ENCODE results near the gene BMPER. TPM values are rescaled to one million over a fixed set of nuclear protein-coding genes. Genes with fewer than 3 reads are reported as not detected.

The BMPER gene
- total RNA-seq, 1 donor from 2014 or later = 10.2 TPM

DNA sequence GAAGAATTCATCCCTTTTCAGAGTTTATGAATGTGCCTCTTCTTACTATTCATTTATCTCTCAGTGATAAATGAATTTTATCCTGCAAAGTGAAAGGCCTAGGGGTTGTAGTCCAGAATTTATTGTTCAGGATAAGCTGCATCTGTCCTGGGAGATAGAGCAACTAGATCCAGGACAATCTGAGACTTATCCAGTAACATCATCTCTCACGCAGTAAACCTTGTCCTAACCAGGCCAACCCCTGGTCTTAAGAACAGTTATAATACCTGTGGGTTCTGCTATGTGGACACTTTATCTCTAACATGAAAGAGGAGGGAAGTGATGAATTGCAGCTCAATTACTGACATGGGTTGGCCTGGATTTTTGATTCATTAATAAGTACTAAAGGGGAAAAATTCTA, 287.6 kb downstream of the BMPER start:
- no peak for DNase-seq (ENCODE audit: extremely low spot score, unreplicated experiment)
- H3K9me3 Mint-ChIP-seq = no peaks in the 10 kb centered on the region
- H3K36me3 Mint-ChIP-seq = no peaks in the 10 kb centered on the region
- peaks cover 6% of the 10 kb centered on the region for H3K4me1 Mint-ChIP-seq (ENCODE audit: unreplicated experiment)
- TF ChIP-seq, protein P1, sequence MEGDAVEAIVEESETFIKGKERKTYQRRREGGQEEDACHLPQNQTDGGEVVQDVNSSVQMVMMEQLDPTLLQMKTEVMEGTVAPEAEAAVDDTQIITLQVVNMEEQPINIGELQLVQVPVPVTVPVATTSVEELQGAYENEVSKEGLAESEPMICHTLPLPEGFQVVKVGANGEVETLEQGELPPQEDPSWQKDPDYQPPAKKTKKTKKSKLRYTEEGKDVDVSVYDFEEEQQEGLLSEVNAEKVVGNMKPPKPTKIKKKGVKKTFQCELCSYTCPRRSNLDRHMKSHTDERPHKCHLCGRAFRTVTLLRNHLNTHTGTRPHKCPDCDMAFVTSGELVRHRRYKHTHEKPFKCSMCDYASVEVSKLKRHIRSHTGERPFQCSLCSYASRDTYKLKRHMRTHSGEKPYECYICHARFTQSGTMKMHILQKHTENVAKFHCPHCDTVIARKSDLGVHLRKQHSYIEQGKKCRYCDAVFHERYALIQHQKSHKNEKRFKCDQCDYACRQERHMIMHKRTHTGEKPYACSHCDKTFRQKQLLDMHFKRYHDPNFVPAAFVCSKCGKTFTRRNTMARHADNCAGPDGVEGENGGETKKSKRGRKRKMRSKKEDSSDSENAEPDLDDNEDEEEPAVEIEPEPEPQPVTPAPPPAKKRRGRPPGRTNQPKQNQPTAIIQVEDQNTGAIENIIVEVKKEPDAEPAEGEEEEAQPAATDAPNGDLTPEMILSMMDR (conservative IDR thresholded peaks at IDR 0.05) = no peak
- no peaks in the 10 kb centered on the region for H3K27me3 Mint-ChIP-seq
- no peak overlapping the region for H3K27ac Mint-ChIP-seq
- H3K4me3 Mint-ChIP-seq = no peak overlapping the region

DNA sequence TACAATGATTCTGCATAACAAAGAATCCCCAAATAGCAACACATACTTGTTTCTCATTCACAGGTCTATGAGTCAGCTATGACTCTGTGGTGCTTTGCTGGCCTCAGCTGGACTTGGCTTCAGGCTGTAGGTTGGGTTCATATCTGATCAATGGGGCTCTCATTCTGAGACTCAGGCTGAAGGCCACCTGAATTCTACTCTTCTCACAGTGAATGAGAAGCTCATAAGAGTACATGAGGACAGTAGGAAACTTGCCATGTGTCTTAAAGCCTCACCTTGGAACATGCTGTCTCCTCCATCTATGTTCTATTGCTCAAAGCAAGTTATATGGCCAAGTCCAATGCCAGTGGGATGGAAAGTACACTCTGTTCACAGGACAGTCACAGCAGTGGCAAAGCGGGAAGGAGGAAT, 292.9 kb downstream of the BMPER start:
- DNase-seq (ENCODE audit: extremely low spot score, unreplicated experiment) = no peak
- no peaks in the 10 kb centered on the region for H3K36me3 Mint-ChIP-seq
- no peaks in the 10 kb centered on the region for H3K9me3 Mint-ChIP-seq
- H3K27ac Mint-ChIP-seq = no peak overlapping the region
- no peaks in the 10 kb centered on the region for H3K4me1 Mint-ChIP-seq (ENCODE audit: unreplicated experiment)
- TF ChIP-seq, protein P1 (conservative IDR thresholded peaks at IDR 0.05) = no peak
- no peaks in the 10 kb centered on the region for H3K27me3 Mint-ChIP-seq
- H3K4me3 Mint-ChIP-seq = no peak overlapping the region
